Trophoblast cell (in vitro differentiated cells and primary cell): ENCODE data around the gene ALDH1B1.

Experiments
- DNase-seq, 2 donors: peaks; one replicate each; pipeline ENCODE4 v3.0.0-alpha.2; 2016
- H2AFZ ChIP-seq: 2 replicates; pipeline ENCODE4 v1.6.1; 2013; ENCODE audit warnings: low read length, moderate library complexity, mild to moderate bottlenecking; ENCODE audit not compliant: insufficient read depth, poor library complexity
- H2AK5ac ChIP-seq: 2 replicates; pipeline ENCODE4 v1.6.1; 2013; ENCODE audit warnings: mild to moderate bottlenecking, low read length
- H2BK120ac ChIP-seq: 2 replicates; pipeline ENCODE4 v1.6.1; 2013; ENCODE audit warnings: low read length, mild to moderate bottlenecking, moderate library complexity; ENCODE audit not compliant: insufficient read depth, poor library complexity
- H2BK12ac ChIP-seq: 2 replicates; pipeline ENCODE4 v1.6.1; 2013; ENCODE audit warnings: mild to moderate bottlenecking, low read length, moderate library complexity
- H2BK5ac ChIP-seq: 2 replicates; pipeline ENCODE4 v1.6.1; 2013; ENCODE audit warnings: low read length, low read depth, moderate library complexity, mild to moderate bottlenecking; ENCODE audit not compliant: poor library complexity
- H3K14ac ChIP-seq: 2 replicates; pipeline ENCODE4 v1.6.1; 2013; ENCODE audit warnings: mild to moderate bottlenecking, low read length
- H3K18ac ChIP-seq: 2 replicates; pipeline ENCODE4 v1.6.1; 2013; ENCODE audit warnings: mild to moderate bottlenecking, low read length
- H3K23ac ChIP-seq: 2 replicates; pipeline ENCODE4 v1.6.1; 2013; ENCODE audit warnings: low read length
- H3K27ac ChIP-seq: 2 replicates; pipeline ENCODE4 v1.5.1; 2013; ENCODE audit warnings: low read depth, mild to moderate bottlenecking, inconsistent platforms, low read length, moderate library complexity
- H3K27me3 ChIP-seq: 2 replicates; pipeline ENCODE4 v1.6.1; 2013; ENCODE audit warnings: inconsistent platforms, mild to moderate bottlenecking, low read length, moderate library complexity; ENCODE audit not compliant: insufficient read depth
- H3K36me3 ChIP-seq, 2 experiments: 1 replicate in 1 of 2; 2 replicates in 1 of 2; pipeline ENCODE4 v1.6.1; 2013; ENCODE audit warnings: low read length in 2 of 2, mild to moderate bottlenecking in 2 of 2, moderate library complexity in 1 of 2; ENCODE audit not compliant: insufficient read depth in 2 of 2, control insufficient read depth in 1 of 2
- H3K4ac ChIP-seq: 2 replicates; pipeline ENCODE4 v1.6.1; 2013; ENCODE audit warnings: low read depth, mild to moderate bottlenecking, low read length, moderate library complexity
- H3K4me1 ChIP-seq, 2 experiments: 1 replicate in 1 of 2; 2 replicates in 1 of 2; pipeline ENCODE4 v1.6.1; 2013; ENCODE audit warnings: low read length in 2 of 2, mild to moderate bottlenecking in 2 of 2, moderate library complexity in 1 of 2; ENCODE audit not compliant: insufficient read depth in 2 of 2, control insufficient read depth in 1 of 2
- H3K4me2 ChIP-seq: 2 replicates; pipeline ENCODE4 v1.6.1; 2013; ENCODE audit warnings: inconsistent platforms, mild to moderate bottlenecking, low read length, moderate library complexity
- H3K4me3 ChIP-seq: 2 replicates; pipeline ENCODE4 v1.5.1; 2013; ENCODE audit warnings: mild to moderate bottlenecking, low read depth, low read length, inconsistent platforms
- H3K79me1 ChIP-seq: one replicate; pipeline ENCODE4 v1.6.1; 2013; ENCODE audit warnings: low read length
- H3K79me2 ChIP-seq: 2 replicates; pipeline ENCODE4 v1.6.1; 2013; ENCODE audit warnings: low read length, mild to moderate bottlenecking; ENCODE audit not compliant: control insufficient read depth, insufficient read depth, poor library complexity
- H3K9ac ChIP-seq: 2 replicates; pipeline ENCODE4 v1.6.1; 2013; ENCODE audit warnings: mild to moderate bottlenecking, low read length
- H3K9me3 ChIP-seq: 2 replicates; pipeline ENCODE4 v1.6.1; 2013; ENCODE audit warnings: low read depth, mild to moderate bottlenecking, control low read depth, inconsistent platforms, low read length; ENCODE audit not compliant: insufficient read depth
- H4K12ac ChIP-seq: 2 replicates; pipeline ENCODE4 v1.6.1; 2013; ENCODE audit warnings: low read depth, mild to moderate bottlenecking, low read length, moderate library complexity
- H4K8ac ChIP-seq: 2 replicates; pipeline ENCODE4 v1.6.1; 2013; ENCODE audit warnings: low read depth, mild to moderate bottlenecking, low read length, moderate library complexity
- H4K91ac ChIP-seq: one replicate; pipeline ENCODE4 v1.6.1; 2013; ENCODE audit warnings: low read depth, mild to moderate bottlenecking, low read length, moderate library complexity
- WGBS: extraction: QIAGEN DNeasy Blood & Tissue Kit; methylation state at CpG from one replicate; pipeline ENCODE4 v1.1.7; 2013; ENCODE audit warnings: missing lambda C conversion rate; ENCODE audit not compliant: insufficient read length, insufficient coverage; ENCODE audit errors: extremely low coverage; 5-methylcytosine and 5-hydroxymethylcytosine counted together

Gene ALDH1B1

GRCh38 chr9:38380872-38381534 is 11.5 kb upstream of the ALDH1B1 start:
- H3K27me3 ChIP-seq = no peaks in the 10 kb centered on the region
- no peak overlapping the region for H3K23ac ChIP-seq
- H2BK120ac ChIP-seq = no peak overlapping the region
- H2AFZ ChIP-seq = no peak overlapping the region
- H3K36me3 ChIP-seq = no peaks in the 10 kb centered on the region
- H4K8ac ChIP-seq = no peak overlapping the region
- peaks cover 6% of the 10 kb centered on the region for H3K9me3 ChIP-seq
- H3K4me2 ChIP-seq = no peak overlapping the region
- H3K4me3 ChIP-seq = no peak overlapping the region
- H3K27ac ChIP-seq = no peak overlapping the region
- no peak overlapping the region for H3K18ac ChIP-seq
- H3K14ac ChIP-seq = no peak overlapping the region
- H3K79me1 ChIP-seq = peaks cover 15% of the 10 kb centered on the region
- H2AK5ac ChIP-seq = no peak overlapping the region
- no peak overlapping the region for H3K9ac ChIP-seq
- no peak overlapping the region for H2BK12ac ChIP-seq
- no peak overlapping the region for H3K4ac ChIP-seq
- H4K12ac ChIP-seq = no peak overlapping the region
- peaks cover 5 to 6% of the 10 kb centered on the region in 2 experiments for H3K4me1 ChIP-seq
- WGBS = no CpG with 5 or more reads among the region's 8 CpGs
- no peaks in the 10 kb centered on the region for H3K79me2 ChIP-seq
- no peak overlapping the region for H4K91ac ChIP-seq
- no peak overlapping the region for H2BK5ac ChIP-seq
- DNase-seq = no peak

- H3K27ac ChIP-seq = no peak overlapping the region
- H3K9me3 ChIP-seq = peaks cover 6% of the 10 kb centered on the region
- peak overlapping the region; percentile 3 for H3K18ac ChIP-seq
- no peak overlapping the region for H4K12ac ChIP-seq
- no peaks in the 10 kb centered on the region for H3K27me3 ChIP-seq
- peak; percentile 39 to 58 for DNase-seq
- H3K14ac ChIP-seq = peak overlapping the region; percentile 13
- H2BK12ac ChIP-seq = peak overlapping the region; percentile 3
- no peak overlapping the region for H2AK5ac ChIP-seq
- no peak overlapping the region for H2BK5ac ChIP-seq
- no CpG with 5 or more reads among the region's 8 CpGs for WGBS
- peak overlapping the region; percentile 62 for H2BK120ac ChIP-seq
- H3K23ac ChIP-seq = no peak overlapping the region
- H3K9ac ChIP-seq = no peak overlapping the region
- H3K4me3 ChIP-seq = no peak overlapping the region
- H3K4me1 ChIP-seq = peaks cover 5 to 6% of the 10 kb centered on the region in 2 experiments
- peak overlapping the region; percentile 41 for H4K91ac ChIP-seq
- H3K79me1 ChIP-seq = peaks cover 15% of the 10 kb centered on the region
- no peak overlapping the region for H3K4me2 ChIP-seq
- H2AFZ ChIP-seq = no peak overlapping the region
- H3K4ac ChIP-seq = no peak overlapping the region
- H4K8ac ChIP-seq = peak overlapping the region; percentile 13
- H3K79me2 ChIP-seq = no peaks in the 10 kb centered on the region
- no peaks in the 10 kb centered on the region for H3K36me3 ChIP-seq
Observed at GRCh38 chr9:38382141-38382540, 10.4 kb upstream of the ALDH1B1 start.

- Histone ChIP-seq H3K27me3 (no peaks in the 10 kb centered on the region), H2BK12ac (peak overlapping the region; percentile 74), H3K79me2 (no peaks in the 10 kb centered on the region), H3K36me3 (no peaks in the 10 kb centered on the region), H3K9me3 (peaks cover 5% of the 10 kb centered on the region), H3K9ac (no peak overlapping the region), H4K91ac (peak overlapping the region; percentile 15), H3K27ac (no peak overlapping the region), H3K4ac (no peak overlapping the region), H3K79me1 (peaks cover 15% of the 10 kb centered on the region), H3K4me1 (peaks cover 5 to 6% of the 10 kb centered on the region in 2 experiments), H4K12ac (no peak overlapping the region), H2BK5ac (no peak overlapping the region), H2AFZ (no peak overlapping the region), H2BK120ac (no peak overlapping the region), H3K23ac (no peak overlapping the region), H3K4me2 (no peak overlapping the region), H3K18ac (no peak overlapping the region), H4K8ac (no peak overlapping the region), H3K4me3 (no peak overlapping the region), H3K14ac (no peak overlapping the region), H2AK5ac (no peak overlapping the region)
- no peak for DNase-seq
- WGBS = no CpG with 5 or more reads among the region's 3 CpGs
Observed at GRCh38 chr9:38384990-38385848, 7.3 kb upstream of the ALDH1B1 start.

- no peak overlapping the region for H3K4ac ChIP-seq
- no peak overlapping the region for H3K14ac ChIP-seq
- no peak for DNase-seq
- H2BK12ac ChIP-seq = peak overlapping the region; percentile 74
- no CpG with 5 or more reads among the region's 3 CpGs for WGBS
- peaks cover 5% of the 10 kb centered on the region for H3K9me3 ChIP-seq
- no peak overlapping the region for H4K8ac ChIP-seq
- H4K12ac ChIP-seq = no peak overlapping the region
- no peaks in the 10 kb centered on the region for H3K27me3 ChIP-seq
- H3K79me2 ChIP-seq = no peaks in the 10 kb centered on the region
- no peak overlapping the region for H2BK120ac ChIP-seq
- peaks cover 5 to 6% of the 10 kb centered on the region in 2 experiments for H3K4me1 ChIP-seq
- no peak overlapping the region for H3K4me3 ChIP-seq
- no peak overlapping the region for H3K4me2 ChIP-seq
- H2AFZ ChIP-seq = no peak overlapping the region
- no peak overlapping the region for H4K91ac ChIP-seq
- H3K79me1 ChIP-seq = peaks cover 15% of the 10 kb centered on the region
- no peak overlapping the region for H3K23ac ChIP-seq
- H2BK5ac ChIP-seq = no peak overlapping the region
- no peak overlapping the region for H3K27ac ChIP-seq
- H3K18ac ChIP-seq = no peak overlapping the region
- no peaks in the 10 kb centered on the region for H3K36me3 ChIP-seq
- no peak overlapping the region for H2AK5ac ChIP-seq
- no peak overlapping the region for H3K9ac ChIP-seq
Observed at GRCh38 chr9:38385896-38386295, 6.6 kb upstream of the ALDH1B1 start.
